GM19238 (cell line): ENCODE data around the gene UGT1A7.
A peak's percentile ranks its signal among the peaks of the same experiment; 100 is the strongest.
"Not testable (repeated sequence)": the region's sequence is repeated elsewhere in the genome, so short reads cannot be mapped to it uniquely, and the experiment has no call there.

ENCODE experiments used
- DNase-seq: peaks from one replicate; pipeline ENCODE4 v3.0.0; 2011; ENCODE audit warnings: low spot score; ENCODE audit not compliant: insufficient read length

The UGT1A7 gene

GRCh38 chr2:233680361-233681045 lies 1.2 kb upstream of the UGT1A7 start:
- DNase-seq = no peak

DNA sequence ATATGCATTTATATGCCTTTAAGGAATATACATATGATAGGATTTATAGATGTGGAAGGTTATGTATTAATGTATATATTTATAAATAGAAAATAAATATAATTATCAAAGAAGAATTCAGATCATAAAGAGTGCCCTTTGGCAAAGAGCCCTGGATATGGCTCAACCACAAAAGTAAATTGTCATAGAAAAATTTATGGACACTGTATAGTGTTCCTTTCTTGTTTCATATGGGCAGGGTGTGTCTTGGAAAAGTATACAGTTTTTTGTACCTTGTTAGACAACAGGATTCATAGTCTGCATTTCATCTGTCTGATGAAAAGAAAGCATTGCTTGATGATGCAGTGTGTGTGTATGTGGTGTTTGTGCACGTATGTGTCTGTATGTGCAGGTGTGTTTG lies 2.9 kb downstream of the UGT1A7 start:
- DNase-seq = no peak

DNA sequence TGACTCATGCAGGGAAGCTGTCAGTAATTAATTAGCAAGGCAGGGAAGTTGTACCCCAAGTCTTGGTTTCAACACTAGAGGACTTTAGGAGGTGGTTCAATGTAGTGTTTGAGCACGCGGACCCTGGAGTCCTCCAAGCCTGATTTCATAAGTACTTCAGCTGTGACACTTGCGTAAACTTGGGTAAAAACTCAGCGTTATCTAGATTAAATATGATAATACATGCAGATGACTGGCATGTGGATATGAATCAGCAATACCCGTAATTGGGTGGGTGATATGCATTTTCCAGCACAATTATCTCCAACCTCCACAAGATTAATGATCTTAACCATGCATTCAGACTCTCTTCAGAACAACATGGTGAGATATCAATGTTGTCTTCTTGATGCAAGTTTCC lies 5.2 kb downstream of the UGT1A7 start:
- DNase-seq = no peak

- DNase-seq = no peak
Measured at GRCh38 chr2:233688341-233688740, 6.6 kb downstream of the UGT1A7 start.

GRCh38 chr2:233689031-233689430 lies 7.3 kb downstream of the UGT1A7 start:
- no peak for DNase-seq

DNA sequence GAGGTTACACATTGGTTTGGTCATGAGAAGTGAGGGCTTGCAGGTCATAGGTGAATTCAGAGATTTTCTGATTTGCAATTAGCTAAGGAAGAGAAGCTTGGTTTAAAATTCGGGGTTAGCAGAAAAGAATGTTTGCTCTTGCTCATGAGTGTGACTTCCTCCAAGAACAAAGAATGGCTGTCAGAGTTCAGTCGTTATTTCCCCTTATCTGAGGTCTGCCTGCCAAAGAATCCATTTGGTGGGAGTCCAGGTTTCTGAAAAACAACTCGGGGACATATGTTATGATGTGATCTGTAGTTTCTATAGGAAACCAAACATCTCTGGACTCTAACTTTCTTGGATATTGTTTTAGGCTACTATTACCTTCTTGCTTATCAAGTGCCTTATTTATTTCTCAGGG lies 7.8 kb downstream of the UGT1A7 start:
- DNase-seq = no peak

DNA sequence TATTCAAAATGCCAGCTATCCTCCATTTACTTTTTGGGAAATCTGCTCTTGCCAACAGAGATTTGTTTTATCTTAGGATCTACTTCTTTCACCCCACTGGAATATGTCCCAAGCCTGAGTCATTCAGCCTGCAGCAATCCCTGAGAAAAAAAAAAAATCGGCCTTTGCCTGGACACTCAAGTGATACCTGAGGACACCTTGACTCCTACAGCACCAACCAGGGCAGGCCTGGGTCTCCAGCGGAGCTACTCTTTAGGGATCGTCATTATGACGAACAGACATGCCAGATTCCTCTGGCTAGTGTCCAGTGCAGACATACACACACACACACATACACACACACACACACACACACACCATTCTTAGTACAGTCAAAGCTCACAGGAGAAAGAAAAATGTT lies 8.7 kb downstream of the UGT1A7 start:
- no peak for DNase-seq

GRCh38 chr2:233691443-233692433 lies 10.0 kb downstream of the UGT1A7 start:
- DNase-seq = no peak

GRCh38 chr2:233692648-233693047 lies 10.9 kb downstream of the UGT1A7 start, which contains the start of gene UGT1A6:
TSS of gene UGT1A6 (plus strand) at chr2:233692890. CDS start at chr2:233693005, 115 bp downstream.
- no peak for DNase-seq

DNA sequence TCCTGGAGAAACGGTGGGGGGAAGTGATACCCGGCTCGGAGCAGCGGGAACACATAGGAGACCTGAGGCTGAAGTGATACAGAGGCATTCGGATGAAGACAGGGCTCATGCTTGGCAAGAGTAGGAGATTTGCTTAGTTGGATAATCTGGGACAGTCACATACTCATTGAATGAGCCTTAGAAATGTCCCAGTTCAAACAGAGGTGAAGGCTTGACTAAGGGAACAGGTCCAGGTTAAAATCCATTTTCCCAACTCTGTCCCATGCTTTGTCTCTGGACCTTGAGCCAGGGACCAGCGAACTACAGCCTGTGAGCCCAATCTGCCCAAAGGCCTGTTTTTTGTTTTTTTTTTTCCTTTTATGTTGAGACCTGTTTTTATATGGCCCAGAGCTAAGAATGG lies 12.3 kb downstream of the UGT1A7 start:
- DNase-seq = no peak

DNA sequence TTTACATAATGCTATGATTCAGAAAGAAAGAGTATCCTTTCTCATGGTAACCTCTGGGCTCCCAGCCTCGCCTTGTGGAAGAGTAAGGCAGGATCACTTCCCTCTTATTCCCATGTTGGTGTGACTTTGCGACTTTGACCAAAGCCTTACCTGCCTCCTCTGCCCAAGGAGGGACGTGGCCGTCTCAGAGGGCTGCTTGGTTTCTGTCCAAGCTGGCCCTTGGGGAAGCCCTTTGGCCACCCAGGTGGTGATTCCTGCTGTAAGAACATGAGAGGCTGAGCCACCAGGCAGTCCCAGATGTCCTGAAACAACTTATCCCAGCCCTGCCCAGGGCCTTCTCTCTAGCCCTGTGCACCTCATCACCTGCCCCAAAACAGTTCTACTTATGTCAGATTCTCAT lies 17.0 kb downstream of the UGT1A7 start:
- no peak for DNase-seq

GRCh38 chr2:233699424-233700027 lies 17.8 kb downstream of the UGT1A7 start:
- no peak for DNase-seq

- no peak for DNase-seq
Measured at GRCh38 chr2:233700028-233700635, 18.4 kb downstream of the UGT1A7 start.

DNA sequence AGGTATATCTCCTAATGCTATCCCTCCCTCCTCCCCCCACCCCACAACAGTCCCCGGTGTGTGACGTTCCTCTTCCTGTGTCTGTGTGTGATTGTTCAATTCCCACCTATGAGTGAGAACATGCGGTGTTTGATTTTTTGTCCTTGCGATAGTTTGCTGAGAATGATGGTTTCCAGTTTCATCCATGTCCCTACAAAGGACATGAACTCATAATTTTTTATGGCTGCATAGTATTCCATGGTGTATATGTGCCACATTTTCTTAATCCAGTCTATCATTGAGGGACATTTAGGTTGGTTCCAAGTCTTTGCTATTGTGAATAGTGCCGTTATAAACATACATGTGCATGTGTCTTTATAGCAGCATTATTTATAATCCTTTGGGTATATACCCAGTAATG lies 19.1 kb downstream of the UGT1A7 start:
- DNase-seq = not testable (repeated sequence)

- no peak for DNase-seq
Measured at GRCh38 chr2:233702238-233702637, 20.5 kb downstream of the UGT1A7 start.

- DNase-seq = no peak
Measured at GRCh38 chr2:233705911-233706506, 24.3 kb downstream of the UGT1A7 start.

DNA sequence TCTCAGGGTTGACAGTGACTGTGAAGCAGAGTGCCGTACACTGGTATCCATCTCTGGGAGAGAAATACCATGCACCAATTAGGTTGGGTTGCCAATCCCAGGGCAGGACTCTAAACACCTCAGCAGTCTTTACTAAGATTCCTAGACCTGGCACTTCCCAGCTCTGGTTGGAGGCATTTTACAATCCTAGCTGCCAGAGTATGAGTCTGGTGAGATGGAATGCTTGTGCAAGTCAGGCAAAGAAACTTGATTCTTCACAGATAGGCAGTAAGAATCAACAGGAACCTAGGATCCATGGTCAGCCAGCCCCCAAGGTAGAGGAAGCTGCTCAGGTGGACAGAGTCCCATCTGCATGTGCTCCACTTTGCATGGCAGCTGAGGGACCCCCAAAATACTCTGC lies 25.0 kb downstream of the UGT1A7 start:
- DNase-seq = no peak

GRCh38 chr2:233707940-233708644 lies 26.4 kb downstream of the UGT1A7 start:
- DNase-seq = no peak

- DNase-seq = no peak
Measured at GRCh38 chr2:233708942-233709341, 27.2 kb downstream of the UGT1A7 start.

DNA sequence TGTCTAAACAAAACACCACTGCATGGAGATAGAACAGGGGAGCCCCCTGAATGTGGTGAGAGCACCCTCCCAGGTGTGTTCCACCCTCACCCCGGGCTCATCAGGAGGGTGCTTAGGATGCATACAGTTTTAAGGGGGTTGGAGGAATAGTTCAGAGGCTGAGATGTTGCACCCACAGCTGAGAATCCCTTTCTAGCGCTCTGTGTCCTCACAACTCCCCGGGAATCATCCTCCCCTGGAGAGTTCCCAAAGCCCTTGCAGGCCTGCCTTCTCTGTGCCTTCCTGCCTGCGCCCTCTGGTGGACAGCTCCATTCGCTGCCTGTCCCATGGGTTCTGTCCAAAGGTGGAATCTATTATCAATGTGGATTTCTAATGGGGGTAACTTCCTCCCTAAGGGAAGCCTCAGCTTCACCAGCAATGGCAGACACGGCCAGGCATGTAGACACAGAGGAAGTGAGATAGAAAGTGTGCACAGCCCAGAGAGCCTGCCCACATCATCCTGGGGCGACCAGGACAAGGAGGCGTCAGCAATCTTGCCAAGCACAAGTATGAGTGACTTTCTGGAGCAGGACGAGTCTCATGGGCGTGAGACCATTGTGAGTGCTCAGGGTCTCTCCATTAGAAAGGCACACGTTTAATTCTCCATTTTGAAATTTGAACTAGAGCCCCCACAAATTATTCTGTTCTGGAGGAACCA lies 29.8 kb downstream of the UGT1A7 start:
- peak; percentile 36 for DNase-seq
